Measurements from ENCODE around the gene FAM153A.
"Not testable (repeated sequence)": the region's sequence is repeated elsewhere in the genome, so short reads cannot be mapped to it uniquely, and the experiment has no call there.

GRCh38 chr5:177832287-177832686 is 49.6 kb upstream of the FAM153A start:
- TF ChIP-seq CTCF (IDR thresholded peaks at IDR 0.05; ENCODE audit: insufficient read depth, low read length); REST (IDR thresholded peaks at IDR 0.05; ENCODE audit: insufficient replicate concordance, low read depth): not testable (repeated sequence)

Data from HL-60 (cell line).